GM12875 (cell line): ENCODE measurements around the gene DMAP1.

ENCODE experiments used
- H3K4me3 ChIP-seq: one replicate; pipeline ENCODE4 v1.5.1; 2011; ENCODE audit warnings: low read depth, low read length, control low read depth
- TF ChIP-seq, protein P1 (sequence below): IDR thresholded peaks from 2 replicates; pipeline ENCODE4 v1.5.1; 2011; ENCODE audit warnings: low read depth, mild to moderate bottlenecking, control low read depth, inconsistent platforms, low read length, moderate library complexity, borderline replicate concordance; ENCODE audit not compliant: insufficient read depth

The DMAP1 gene

DNA sequence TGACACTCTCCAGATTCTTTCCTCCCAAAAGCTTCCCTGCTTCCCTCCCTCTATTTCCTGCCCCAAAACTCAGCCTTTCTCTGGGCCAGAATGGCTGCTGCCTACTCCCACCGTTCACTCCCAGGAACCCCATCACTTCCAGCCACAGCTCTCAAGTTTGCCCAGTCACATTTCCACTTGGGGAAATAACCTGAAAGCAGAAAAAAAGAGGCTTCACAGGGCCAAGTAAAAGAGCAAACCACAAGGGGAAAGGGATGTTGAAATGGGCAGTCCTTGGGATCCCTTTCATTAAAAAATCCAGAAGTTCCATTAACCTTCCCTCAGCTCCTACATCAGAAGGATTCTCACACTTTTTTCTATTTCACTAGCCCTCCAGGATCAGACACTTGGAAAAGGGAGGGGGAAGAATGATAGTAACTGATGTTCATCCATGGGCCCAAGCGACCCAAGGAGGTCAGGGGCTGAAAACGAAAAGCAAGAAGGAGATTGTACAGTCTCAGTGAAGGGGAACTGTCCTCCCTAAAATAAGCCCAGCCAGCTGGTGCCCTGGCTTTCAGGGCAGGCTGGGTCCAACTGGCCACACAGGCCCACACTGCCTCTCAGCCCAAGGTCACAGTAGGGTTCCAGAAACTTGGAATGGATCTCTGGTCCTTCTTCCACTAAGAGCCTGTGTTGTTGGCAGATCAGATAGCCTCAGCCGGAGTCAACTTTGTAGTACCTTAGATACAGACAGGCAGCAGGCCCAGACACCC lies 49.7 kb downstream of the DMAP1 start:
- H3K4me3 ChIP-seq = no peak overlapping the region
- TF ChIP-seq, protein P1, sequence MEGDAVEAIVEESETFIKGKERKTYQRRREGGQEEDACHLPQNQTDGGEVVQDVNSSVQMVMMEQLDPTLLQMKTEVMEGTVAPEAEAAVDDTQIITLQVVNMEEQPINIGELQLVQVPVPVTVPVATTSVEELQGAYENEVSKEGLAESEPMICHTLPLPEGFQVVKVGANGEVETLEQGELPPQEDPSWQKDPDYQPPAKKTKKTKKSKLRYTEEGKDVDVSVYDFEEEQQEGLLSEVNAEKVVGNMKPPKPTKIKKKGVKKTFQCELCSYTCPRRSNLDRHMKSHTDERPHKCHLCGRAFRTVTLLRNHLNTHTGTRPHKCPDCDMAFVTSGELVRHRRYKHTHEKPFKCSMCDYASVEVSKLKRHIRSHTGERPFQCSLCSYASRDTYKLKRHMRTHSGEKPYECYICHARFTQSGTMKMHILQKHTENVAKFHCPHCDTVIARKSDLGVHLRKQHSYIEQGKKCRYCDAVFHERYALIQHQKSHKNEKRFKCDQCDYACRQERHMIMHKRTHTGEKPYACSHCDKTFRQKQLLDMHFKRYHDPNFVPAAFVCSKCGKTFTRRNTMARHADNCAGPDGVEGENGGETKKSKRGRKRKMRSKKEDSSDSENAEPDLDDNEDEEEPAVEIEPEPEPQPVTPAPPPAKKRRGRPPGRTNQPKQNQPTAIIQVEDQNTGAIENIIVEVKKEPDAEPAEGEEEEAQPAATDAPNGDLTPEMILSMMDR = no peak

DNA sequence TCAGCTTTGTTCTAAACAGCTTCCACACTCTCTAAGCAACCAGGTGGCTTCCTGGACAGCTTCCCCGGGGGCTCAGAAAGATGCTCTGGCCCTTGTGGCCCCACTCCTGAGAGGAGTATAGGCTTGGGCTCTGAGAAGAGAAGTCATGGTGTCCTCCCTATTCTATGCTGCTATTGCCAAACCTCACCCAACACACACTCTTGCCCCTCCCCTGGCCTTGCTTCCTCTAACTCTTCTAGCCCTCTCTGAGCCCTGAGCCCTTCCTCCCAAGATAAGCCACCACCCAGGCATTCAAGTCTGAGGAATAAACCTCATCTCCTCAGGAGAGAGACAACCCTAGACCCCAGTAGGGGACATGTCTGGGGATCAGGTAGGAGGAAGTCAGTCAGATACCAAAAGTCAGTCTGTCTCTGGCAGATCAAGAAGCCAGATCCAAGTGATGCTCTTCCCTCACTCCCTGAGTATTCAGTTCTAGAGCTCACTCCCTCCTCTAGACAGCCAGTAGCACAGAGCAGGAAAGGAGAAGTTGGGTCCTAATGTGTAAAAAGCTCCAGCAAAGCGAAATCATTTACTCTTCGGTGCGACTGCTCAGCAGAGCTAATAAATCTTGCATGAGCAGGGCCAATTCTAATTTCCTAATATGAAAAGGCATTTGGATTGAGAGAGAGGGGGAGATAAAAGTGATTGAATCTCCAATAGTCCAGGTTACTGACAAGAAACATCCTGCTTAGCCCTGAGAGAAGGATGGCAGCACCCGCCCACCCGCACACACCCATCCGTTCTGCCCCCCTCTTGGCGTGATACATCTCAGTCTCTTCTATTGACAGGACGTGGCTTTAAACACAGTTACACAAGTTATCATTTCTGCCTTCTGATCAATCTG lies 50.5 kb downstream of the DMAP1 start:
- H3K4me3 ChIP-seq = no peak overlapping the region
- TF ChIP-seq, protein P1 = no peak

DNA sequence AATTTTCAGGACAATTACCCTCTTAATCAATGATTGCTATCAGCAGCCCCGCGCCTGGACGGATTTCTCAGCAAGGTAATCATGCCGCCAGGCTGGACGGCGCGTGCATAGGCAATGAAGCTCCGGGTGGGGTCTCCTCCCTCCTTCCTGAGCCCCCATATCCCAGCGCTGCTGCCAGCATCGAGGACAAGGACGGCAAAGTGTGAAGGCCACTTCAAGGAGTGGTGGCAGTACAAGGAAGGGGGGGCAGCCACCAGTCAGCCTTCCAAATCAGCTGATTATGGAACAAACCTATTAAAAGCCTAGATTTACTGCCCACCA lies 51.1 kb downstream of the DMAP1 start:
- TF ChIP-seq, protein P1 = no peak
- no peak overlapping the region for H3K4me3 ChIP-seq

DNA sequence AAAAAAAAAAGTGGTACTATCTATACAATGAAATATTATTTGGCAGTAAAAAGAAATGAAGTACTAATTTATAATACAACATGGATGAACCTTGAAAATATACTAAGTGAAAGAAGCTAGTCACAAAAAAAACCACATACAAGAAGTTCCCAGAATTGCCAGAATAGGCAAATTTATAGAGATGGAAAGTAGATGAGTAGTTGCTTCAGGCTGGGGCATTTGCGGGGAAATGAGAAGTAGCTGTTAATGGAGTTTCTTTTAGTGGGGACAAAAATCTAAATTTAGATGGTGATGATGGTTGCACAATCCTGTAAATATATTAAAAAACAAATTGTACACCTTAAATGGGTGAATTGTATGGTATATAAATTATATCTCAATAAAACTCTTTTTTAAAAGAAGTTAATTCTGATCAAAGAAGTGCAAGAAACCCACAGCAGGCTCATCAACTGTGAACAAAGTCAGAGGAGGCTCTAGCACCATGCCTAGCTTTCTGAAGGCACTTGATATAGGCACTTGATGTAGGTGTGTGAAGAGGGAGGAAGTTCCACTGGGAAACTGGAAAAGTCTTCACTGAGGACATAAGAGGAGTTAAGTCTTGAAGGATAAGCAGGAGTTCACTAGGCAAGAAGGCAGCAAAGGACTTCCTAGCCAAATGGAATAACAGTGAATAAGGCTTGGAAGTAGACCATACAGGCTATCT lies 52.5 kb downstream of the DMAP1 start:
- no peak overlapping the region for H3K4me3 ChIP-seq
- TF ChIP-seq, protein P1 = no peak

DNA sequence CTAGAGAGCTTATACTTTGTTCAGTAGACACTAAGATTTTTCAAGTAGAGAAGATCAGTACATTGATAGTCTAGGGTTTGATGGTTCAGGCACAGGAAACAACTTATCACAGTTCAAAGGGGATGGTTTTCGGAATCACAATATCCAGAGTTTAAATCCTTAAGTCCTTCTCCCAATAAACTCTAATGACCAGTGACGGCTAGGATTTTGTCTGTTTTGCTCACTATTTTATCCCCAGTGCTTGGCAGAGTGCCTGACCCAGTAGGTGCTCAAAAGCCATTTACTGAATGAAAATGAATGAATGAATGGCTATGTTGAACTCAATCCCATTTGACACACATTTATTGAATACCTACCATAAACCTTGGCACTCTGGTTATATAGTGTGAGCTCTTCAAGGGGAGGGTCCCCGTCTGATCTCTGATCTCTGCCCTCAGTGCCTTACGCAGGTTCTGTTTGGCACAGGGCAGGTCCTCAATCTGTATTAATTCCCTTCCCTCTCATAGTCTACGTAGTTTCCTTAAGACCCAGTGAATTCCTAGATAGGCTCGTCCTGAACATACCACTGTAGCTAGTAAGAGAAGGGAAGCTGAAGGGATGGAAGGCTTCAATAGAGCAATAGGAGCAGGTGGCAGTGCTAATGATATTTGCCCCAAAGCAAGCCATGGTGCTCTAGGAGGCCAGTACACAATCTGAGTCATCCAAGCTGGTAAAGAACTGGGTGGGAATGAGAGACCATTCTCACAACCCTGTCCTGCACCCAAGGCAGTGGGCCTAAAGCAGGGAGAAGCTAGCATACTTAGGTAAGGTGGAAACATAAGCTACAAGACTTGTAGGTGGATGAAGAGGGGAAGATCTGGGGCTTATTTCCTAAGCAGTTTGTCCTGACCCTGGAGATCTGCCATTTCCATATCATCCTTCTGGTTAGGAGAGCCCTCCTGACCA lies 53.4 kb downstream of the DMAP1 start:
- TF ChIP-seq, protein P1 = no peak
- H3K4me3 ChIP-seq = no peak overlapping the region

DNA sequence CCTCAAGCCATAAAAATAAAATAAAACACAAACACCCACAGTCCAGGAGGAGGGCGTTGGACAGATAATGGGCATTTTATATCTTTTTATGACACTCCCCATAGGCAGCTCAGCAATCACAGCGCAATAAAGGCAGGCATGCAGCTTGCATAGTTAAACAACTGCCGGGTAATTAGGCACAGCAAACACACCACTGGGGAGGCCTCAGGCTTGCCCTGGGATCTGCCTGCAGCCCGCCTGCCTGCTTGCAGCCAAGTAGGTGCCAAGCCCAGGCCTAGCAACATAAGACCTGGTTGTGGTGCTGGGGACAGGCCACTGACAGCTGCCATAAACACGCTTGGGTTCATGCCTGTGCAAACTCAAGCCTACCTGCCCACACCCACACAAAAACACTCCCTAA lies 54.2 kb downstream of the DMAP1 start:
- no peak overlapping the region for H3K4me3 ChIP-seq
- TF ChIP-seq, protein P1 = no peak
